Pancreas (tissue), 10 donors: ENCODE data around the gene OTX2. TPM values are rescaled to one million over a fixed set of nuclear protein-coding genes. Genes with fewer than 3 reads are reported as not detected.
A peak's percentile ranks its signal among the peaks of the same experiment; 100 is the strongest.

ENCODE experiments used
- ATAC-seq, 4 donors: fragments of 200-7000 bp; cut with Tn5 transposase; one replicate each; pipeline versions ENCODE4 v1.8.0 to v1.9.1; 2020; ENCODE audit warnings: mild to moderate bottlenecking in 4 of 4, moderate library complexity in 4 of 4
- DNase-seq, 6 donors: peaks; one replicate each; pipeline ENCODE4 v3.0.0-alpha.2; 2020
- FAIRE-seq: peaks from 2 replicates; lab custom pipeline; 2012; peaks lifted over from hg19 to GRCh38; lab: Jason Lieb, UNC
- H3K27ac ChIP-seq, 4 donors: fragments of 200-600 bp; sonication (generic); 1 replicate in 3 of 4; 2 replicates in 1 of 4; pipeline versions ENCODE4 v1.5.0 to v1.8.0; 2020
- H3K27me3 ChIP-seq, 4 donors: fragments of 200-600 bp; one replicate each; pipeline ENCODE4 v1.8.0; 2021
- H3K36me3 ChIP-seq, 3 donors: fragments of 200-600 bp; sonication (generic) in 1 of 3; one replicate each; pipeline versions ENCODE4 v1.5.0 to v1.8.0; 2020 to 2021
- H3K4me1 ChIP-seq, 3 donors: fragments of 200-600 bp; one replicate each; pipeline ENCODE4 v1.8.0; 2021
- H3K4me3 ChIP-seq, 4 donors: fragments of 200-600 bp; sonication (generic) in 2 of 4; one replicate each; pipeline versions ENCODE4 v1.5.0 to v1.8.0; 2020 to 2021
- H3K9me3 ChIP-seq, 4 donors: fragments of 200-600 bp; one replicate each; pipeline ENCODE4 v1.8.0; 2021
- CTCF ChIP-seq, 4 donors: fragments of 200-600 bp; sonication (generic) in 3 of 4; IDR thresholded peaks; one replicate each; pipeline versions ENCODE4 v1.5.0 to v1.8.0; 2021; ENCODE audit warnings: antibody characterized with exemption in 4 of 4
- WGBS, 2 donors: extraction: QIAGEN DNeasy Blood & Tissue Kit; methylation state at CpG; one replicate each; pipeline ENCODE4 v1.1.7; 2013; 5-methylcytosine and 5-hydroxymethylcytosine counted together
- intact Hi-C, 3 donors: fragments of 100-400 bp; cut with DNase I; formaldehyde crosslinking; loops; one replicate each; pipeline versions ENCODE4 v1.11.1 to v1.14.2; 2022
- polyA plus RNA-seq, 2 donors: library from polyadenylated mRNA; stranded (reverse); fragments of 200-250 nt; gene quantifications; one replicate each; pipeline ENCODE4 v1.2.3, GENCODE V29; 2013
- total RNA-seq, 6 donors: library from RNA; stranded (reverse); fragmentation: NEBNext Ultra II Directional in 4 of 6; extraction: Animal tissue kit (Norgen Biotek cat#: 25700) in 4 of 6; gene quantifications; one replicate each; pipeline versions ENCODE4 v1.2.1 to v1.2.4, GENCODE V29; 2021 to 2023
- donor health status: healthy with polysubstance abuse.
- donor health status: DM: no; HTN: no; CAD: no; lungs with moderate emphysema.
- donor health status: DM: no; HTN: no; CAD: no.
- donor health status: control.
- donor health status: control.
- donor health status: Bipolar disorder and iron deficiency.
- donor health status: DM: yes; HTN: yes; CAD: no.
- donor health status: DM: no; HTN: no; CAD: no.
- donor health status: DM: no; HTN: no; CAD: no.
- donor health status: DM: yes; HTN: yes; CAD: no.

OTX2 gene
- total and polyA plus RNA-seq, 8 donors, result not detected

GRCh38 chr14:56797003-56797568 lies 13.2 kb downstream of the OTX2 start:
- intact Hi-C loops, result no loop called here
- Histone ChIP-seq H3K4me3 (no peak overlapping the region), H3K27me3 (peaks cover 5 to 72% (median 30%) of the 10 kb centered on the region in 4 donors), H3K4me1 (peaks cover 0 to 9% (median 0%) of the 10 kb centered on the region in 3 donors), H3K9me3 (no peaks in the 10 kb centered on the region), H3K27ac (no peak overlapping the region), H3K36me3 (no peaks in the 10 kb centered on the region)
- ATAC-seq, result no peak
- TF ChIP-seq CTCF (IDR thresholded peaks at IDR 0.05), result no peak
- no peak for DNase-seq
- WGBS, 2 donors, result 13 to 20% methylated on average over 23 of the region's 23 CpGs
- FAIRE-seq, result no peak

GRCh38 chr14:56796259-56796658 lies 14.0 kb downstream of the OTX2 start:
- ATAC-seq, result no peak
- H3K27me3 ChIP-seq, result peaks cover 5 to 67% (median 30%) of the 10 kb centered on the region in 4 donors
- WGBS, 2 donors, result 52 to 66% methylated on average over 4 of the region's 4 CpGs
- no peak overlapping the region for H3K4me3 ChIP-seq
- no peak for TF ChIP-seq CTCF (IDR thresholded peaks at IDR 0.05)
- intact Hi-C loops, result no loop called here
- no peaks in the 10 kb centered on the region for H3K36me3 ChIP-seq
- peaks cover 0 to 9% (median 0%) of the 10 kb centered on the region in 3 donors for H3K4me1 ChIP-seq
- DNase-seq, result no peak
- H3K27ac ChIP-seq, result no peak overlapping the region
- no peaks in the 10 kb centered on the region for H3K9me3 ChIP-seq
- no peak for FAIRE-seq

GRCh38 chr14:56795284-56795622 lies 15.0 kb downstream of the OTX2 start:
- no peaks in the 10 kb centered on the region for H3K36me3 ChIP-seq
- H3K27me3 ChIP-seq, result peaks cover 5 to 61% (median 30%) of the 10 kb centered on the region in 4 donors
- no peaks in the 10 kb centered on the region for H3K9me3 ChIP-seq
- peak overlapping the region in 1 of 4 donors; percentile 4 for H3K4me3 ChIP-seq
- no peak overlapping the region for H3K27ac ChIP-seq
- no peak for ATAC-seq
- DNase-seq, result no peak
- WGBS, 2 donors, result 22 to 23% methylated on average over 17 of the region's 17 CpGs
- TF ChIP-seq CTCF (IDR thresholded peaks at IDR 0.05), result no peak
- no peak for FAIRE-seq
- intact Hi-C loops, result no loop called here
- peaks cover 0 to 9% (median 0%) of the 10 kb centered on the region in 3 donors for H3K4me1 ChIP-seq

GRCh38 chr14:56794557-56795283 lies 15.6 kb downstream of the OTX2 start:
- DNase-seq (peak in 1 of 6 donors; percentile 59), ATAC-seq (peak in 3 of 4 donors; percentile 12 to 32 (median 22)), FAIRE-seq (no peak)
- H3K4me3 ChIP-seq, result peak overlapping the region in 1 of 4 donors; percentile 4
- H3K4me1 ChIP-seq, result peaks cover 0 to 9% (median 0%) of the 10 kb centered on the region in 3 donors
- intact Hi-C loops, result no loop called here
- H3K36me3 ChIP-seq, result no peaks in the 10 kb centered on the region
- H3K27ac ChIP-seq, result no peak overlapping the region
- no peak for TF ChIP-seq CTCF (IDR thresholded peaks at IDR 0.05)
- peaks cover 5 to 56% (median 28%) of the 10 kb centered on the region in 4 donors for H3K27me3 ChIP-seq
- no peaks in the 10 kb centered on the region for H3K9me3 ChIP-seq
- WGBS, 2 donors, result 7 to 9% methylated on average over 44 to 56 of the region's 56 CpGs
